Measurements from ENCODE around the gene ARHGAP18.
A peak's percentile ranks its signal among the peaks of the same experiment; 100 is the strongest.

ARHGAP18 gene

GRCh38 chr6:129717277-129717676 is 7.3 kb upstream of the ARHGAP18 start:
- no peaks in the 10 kb centered on the region for H3K36me3 ChIP-seq (ENCODE audit: insufficient read depth, low read length)
- no peaks in the 10 kb centered on the region for H3K9me3 ChIP-seq (replicated peaks; ENCODE audit: low read length)
- no peak overlapping the region for H3K4me3 ChIP-seq (ENCODE audit: low read length)
- H3K9ac ChIP-seq (ENCODE audit: low read depth, low read length): no peak overlapping the region
- H3K4me1 ChIP-seq (ENCODE audit: control insufficient read depth, insufficient read depth, low read length): peaks cover 12% of the 10 kb centered on the region
- H3K4me2 ChIP-seq (ENCODE audit: low read length): peak overlapping the region; percentile 54
- no peaks in the 10 kb centered on the region for H3K27me3 ChIP-seq (ENCODE audit: control insufficient read depth, insufficient read depth, low read length)

- H3K4me1 ChIP-seq (ENCODE audit: control insufficient read depth, insufficient read depth, low read length): peaks cover 8% of the 10 kb centered on the region
- no peak overlapping the region for H3K9ac ChIP-seq (ENCODE audit: low read depth, low read length)
- H3K9me3 ChIP-seq (replicated peaks; ENCODE audit: low read length): no peaks in the 10 kb centered on the region
- no peaks in the 10 kb centered on the region for H3K27me3 ChIP-seq (ENCODE audit: control insufficient read depth, insufficient read depth, low read length)
- no peak overlapping the region for H3K4me3 ChIP-seq (ENCODE audit: low read length)
- no peaks in the 10 kb centered on the region for H3K36me3 ChIP-seq (ENCODE audit: insufficient read depth, low read length)
- no peak overlapping the region for H3K4me2 ChIP-seq (ENCODE audit: low read length)
Observed at GRCh38 chr6:129713806-129714333, 3.9 kb upstream of the ARHGAP18 start.

GRCh38 chr6:129711271-129711631 is 1.3 kb upstream of the ARHGAP18 start:
- Histone ChIP-seq H3K4me2 (ENCODE audit: low read length) (no peak overlapping the region), H3K27me3 (ENCODE audit: control insufficient read depth, insufficient read depth, low read length) (no peaks in the 10 kb centered on the region), H3K4me1 (ENCODE audit: control insufficient read depth, insufficient read depth, low read length) (peaks cover 9% of the 10 kb centered on the region), H3K36me3 (ENCODE audit: insufficient read depth, low read length) (peaks cover 3% of the 10 kb centered on the region), H3K9ac (ENCODE audit: low read depth, low read length) (no peak overlapping the region), H3K9me3 (replicated peaks; ENCODE audit: low read length) (no peaks in the 10 kb centered on the region), H3K4me3 (ENCODE audit: low read length) (no peak overlapping the region)

GRCh38 chr6:129710450-129711270 is 683 bp upstream of the ARHGAP18 start:
- Histone ChIP-seq H3K4me2 (ENCODE audit: low read length) (peak overlapping the region; percentile 94), H3K9ac (ENCODE audit: low read depth, low read length) (peak overlapping the region; percentile 86), H3K36me3 (ENCODE audit: insufficient read depth, low read length) (peaks cover 9% of the 10 kb centered on the region), H3K9me3 (replicated peaks; ENCODE audit: low read length) (no peaks in the 10 kb centered on the region), H3K27me3 (ENCODE audit: control insufficient read depth, insufficient read depth, low read length) (no peaks in the 10 kb centered on the region), H3K4me3 (ENCODE audit: low read length) (peak overlapping the region; percentile 84), H3K4me1 (ENCODE audit: control insufficient read depth, insufficient read depth, low read length) (peaks cover 12% of the 10 kb centered on the region)

- peaks cover 24% of the 10 kb centered on the region for H3K4me1 ChIP-seq (ENCODE audit: control insufficient read depth, insufficient read depth, low read length)
- peak overlapping the region; percentile 94 for H3K4me2 ChIP-seq (ENCODE audit: low read length)
- peak overlapping the region; percentile 86 for H3K9ac ChIP-seq (ENCODE audit: low read depth, low read length)
- H3K9me3 ChIP-seq (replicated peaks; ENCODE audit: low read length): no peaks in the 10 kb centered on the region
- H3K27me3 ChIP-seq (ENCODE audit: control insufficient read depth, insufficient read depth, low read length): no peaks in the 10 kb centered on the region
- H3K36me3 ChIP-seq (ENCODE audit: insufficient read depth, low read length): peaks cover 12% of the 10 kb centered on the region
- H3K4me3 ChIP-seq (ENCODE audit: low read length): peak overlapping the region; percentile 84
Observed at GRCh38 chr6:129709196-129709768, 695 bp downstream of the ARHGAP18 start.

GRCh38 chr6:129708496-129709195 is 1.3 kb downstream of the ARHGAP18 start:
- H3K4me1 ChIP-seq (ENCODE audit: control insufficient read depth, insufficient read depth, low read length): peaks cover 24% of the 10 kb centered on the region
- peak overlapping the region; percentile 84 for H3K4me3 ChIP-seq (ENCODE audit: low read length)
- no peaks in the 10 kb centered on the region for H3K9me3 ChIP-seq (replicated peaks; ENCODE audit: low read length)
- no peaks in the 10 kb centered on the region for H3K27me3 ChIP-seq (ENCODE audit: control insufficient read depth, insufficient read depth, low read length)
- peak overlapping the region; percentile 86 for H3K9ac ChIP-seq (ENCODE audit: low read depth, low read length)
- peak overlapping the region; percentile 94 for H3K4me2 ChIP-seq (ENCODE audit: low read length)
- peaks cover 12% of the 10 kb centered on the region for H3K36me3 ChIP-seq (ENCODE audit: insufficient read depth, low read length)

- H3K9me3 ChIP-seq (replicated peaks; ENCODE audit: low read length): no peaks in the 10 kb centered on the region
- H3K9ac ChIP-seq (ENCODE audit: low read depth, low read length): peak overlapping the region; percentile 86
- H3K4me2 ChIP-seq (ENCODE audit: low read length): peak overlapping the region; percentile 94
- H3K4me1 ChIP-seq (ENCODE audit: control insufficient read depth, insufficient read depth, low read length): peaks cover 28% of the 10 kb centered on the region
- H3K36me3 ChIP-seq (ENCODE audit: insufficient read depth, low read length): peaks cover 14% of the 10 kb centered on the region
- no peaks in the 10 kb centered on the region for H3K27me3 ChIP-seq (ENCODE audit: control insufficient read depth, insufficient read depth, low read length)
- peak overlapping the region; percentile 84 for H3K4me3 ChIP-seq (ENCODE audit: low read length)
Observed at GRCh38 chr6:129707882-129708495, 2.0 kb downstream of the ARHGAP18 start.

GRCh38 chr6:129707028-129707427 is 2.9 kb downstream of the ARHGAP18 start:
- peaks cover 17% of the 10 kb centered on the region for H3K36me3 ChIP-seq (ENCODE audit: insufficient read depth, low read length)
- H3K4me2 ChIP-seq (ENCODE audit: low read length): peak overlapping the region; percentile 94
- H3K4me1 ChIP-seq (ENCODE audit: control insufficient read depth, insufficient read depth, low read length): peaks cover 38% of the 10 kb centered on the region
- no peak overlapping the region for H3K9ac ChIP-seq (ENCODE audit: low read depth, low read length)
- no peak overlapping the region for H3K4me3 ChIP-seq (ENCODE audit: low read length)
- no peaks in the 10 kb centered on the region for H3K9me3 ChIP-seq (replicated peaks; ENCODE audit: low read length)
- H3K27me3 ChIP-seq (ENCODE audit: control insufficient read depth, insufficient read depth, low read length): no peaks in the 10 kb centered on the region

GRCh38 chr6:129705212-129705611 is 4.8 kb downstream of the ARHGAP18 start:
- Histone ChIP-seq H3K4me2 (ENCODE audit: low read length) (peak overlapping the region; percentile 9), H3K9ac (ENCODE audit: low read depth, low read length) (no peak overlapping the region), H3K27me3 (ENCODE audit: control insufficient read depth, insufficient read depth, low read length) (no peaks in the 10 kb centered on the region), H3K9me3 (replicated peaks; ENCODE audit: low read length) (no peaks in the 10 kb centered on the region), H3K4me1 (ENCODE audit: control insufficient read depth, insufficient read depth, low read length) (peaks cover 54% of the 10 kb centered on the region), H3K36me3 (ENCODE audit: insufficient read depth, low read length) (peaks cover 17% of the 10 kb centered on the region), H3K4me3 (ENCODE audit: low read length) (peak overlapping the region; percentile 14)

- Histone ChIP-seq H3K4me1 (ENCODE audit: control insufficient read depth, insufficient read depth, low read length) (peaks cover 59% of the 10 kb centered on the region), H3K9me3 (replicated peaks; ENCODE audit: low read length) (no peaks in the 10 kb centered on the region), H3K4me3 (ENCODE audit: low read length) (peak overlapping the region; percentile 14), H3K4me2 (ENCODE audit: low read length) (peak overlapping the region; percentile 9), H3K27me3 (ENCODE audit: control insufficient read depth, insufficient read depth, low read length) (no peaks in the 10 kb centered on the region), H3K9ac (ENCODE audit: low read depth, low read length) (no peak overlapping the region), H3K36me3 (ENCODE audit: insufficient read depth, low read length) (peaks cover 17% of the 10 kb centered on the region)
Observed at GRCh38 chr6:129704708-129705107, 5.3 kb downstream of the ARHGAP18 start.
